ENCODE measurements around the gene CENPP.

DNA sequence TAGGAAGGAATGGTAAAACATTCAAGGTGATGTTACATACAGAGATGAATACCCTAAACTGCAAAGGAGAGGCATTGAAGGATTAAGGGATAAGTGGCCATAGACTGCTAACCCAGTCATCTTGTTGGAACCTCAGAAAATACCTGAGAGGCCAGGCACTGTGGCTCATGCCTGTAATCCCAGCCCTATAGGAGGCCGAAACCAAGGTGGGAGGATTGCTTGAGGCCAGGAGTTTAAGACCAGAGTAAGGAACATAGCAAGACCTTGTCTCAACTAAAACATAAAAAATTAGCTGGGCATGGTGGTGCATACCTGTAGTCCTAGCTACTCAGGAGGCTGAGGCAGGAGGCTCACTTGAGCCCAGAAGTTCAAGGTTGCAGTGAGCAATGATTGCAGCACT lies 199.1 kb downstream of the CENPP start:
- TF ChIP-seq, protein P1, sequence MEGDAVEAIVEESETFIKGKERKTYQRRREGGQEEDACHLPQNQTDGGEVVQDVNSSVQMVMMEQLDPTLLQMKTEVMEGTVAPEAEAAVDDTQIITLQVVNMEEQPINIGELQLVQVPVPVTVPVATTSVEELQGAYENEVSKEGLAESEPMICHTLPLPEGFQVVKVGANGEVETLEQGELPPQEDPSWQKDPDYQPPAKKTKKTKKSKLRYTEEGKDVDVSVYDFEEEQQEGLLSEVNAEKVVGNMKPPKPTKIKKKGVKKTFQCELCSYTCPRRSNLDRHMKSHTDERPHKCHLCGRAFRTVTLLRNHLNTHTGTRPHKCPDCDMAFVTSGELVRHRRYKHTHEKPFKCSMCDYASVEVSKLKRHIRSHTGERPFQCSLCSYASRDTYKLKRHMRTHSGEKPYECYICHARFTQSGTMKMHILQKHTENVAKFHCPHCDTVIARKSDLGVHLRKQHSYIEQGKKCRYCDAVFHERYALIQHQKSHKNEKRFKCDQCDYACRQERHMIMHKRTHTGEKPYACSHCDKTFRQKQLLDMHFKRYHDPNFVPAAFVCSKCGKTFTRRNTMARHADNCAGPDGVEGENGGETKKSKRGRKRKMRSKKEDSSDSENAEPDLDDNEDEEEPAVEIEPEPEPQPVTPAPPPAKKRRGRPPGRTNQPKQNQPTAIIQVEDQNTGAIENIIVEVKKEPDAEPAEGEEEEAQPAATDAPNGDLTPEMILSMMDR (IDR thresholded peaks at IDR 0.05) = no peak
- TF ChIP-seq POLR2A (IDR thresholded peaks at IDR 0.05) = no peak
